SHP77 (cell line): ENCODE data around the gene SRGAP2C.
"Not testable (repeated sequence)": the region's sequence is repeated elsewhere in the genome, so short reads cannot be mapped to it uniquely, and the experiment has no call there.

Experiments used
- DNase-seq, 2 experiments: peaks; one replicate each; lab custom pipeline; 2025; lab: John Stamatoyannopoulos, UW

SRGAP2C gene

DNA sequence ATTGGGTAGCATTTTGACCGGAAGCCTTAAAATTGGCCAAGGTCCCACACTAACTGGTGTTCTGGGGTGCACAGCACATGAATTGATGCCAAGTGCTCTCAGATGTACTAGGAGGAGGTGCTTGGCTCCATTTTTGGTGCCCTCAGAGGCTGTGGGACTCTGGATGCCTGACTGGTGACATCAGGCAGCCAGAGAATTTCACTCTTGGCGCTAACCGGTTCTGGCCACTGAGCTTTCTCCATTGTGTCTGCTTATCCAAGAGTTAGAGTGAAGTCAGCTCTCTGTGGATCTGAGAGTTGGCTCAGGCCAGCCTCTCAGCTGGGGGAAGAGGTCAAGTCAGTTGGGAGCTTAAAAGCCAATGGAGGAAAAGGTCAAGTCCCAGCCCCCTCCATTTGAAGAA, 200.4 kb downstream of the SRGAP2C start:
- not testable (repeated sequence) for DNase-seq

DNA sequence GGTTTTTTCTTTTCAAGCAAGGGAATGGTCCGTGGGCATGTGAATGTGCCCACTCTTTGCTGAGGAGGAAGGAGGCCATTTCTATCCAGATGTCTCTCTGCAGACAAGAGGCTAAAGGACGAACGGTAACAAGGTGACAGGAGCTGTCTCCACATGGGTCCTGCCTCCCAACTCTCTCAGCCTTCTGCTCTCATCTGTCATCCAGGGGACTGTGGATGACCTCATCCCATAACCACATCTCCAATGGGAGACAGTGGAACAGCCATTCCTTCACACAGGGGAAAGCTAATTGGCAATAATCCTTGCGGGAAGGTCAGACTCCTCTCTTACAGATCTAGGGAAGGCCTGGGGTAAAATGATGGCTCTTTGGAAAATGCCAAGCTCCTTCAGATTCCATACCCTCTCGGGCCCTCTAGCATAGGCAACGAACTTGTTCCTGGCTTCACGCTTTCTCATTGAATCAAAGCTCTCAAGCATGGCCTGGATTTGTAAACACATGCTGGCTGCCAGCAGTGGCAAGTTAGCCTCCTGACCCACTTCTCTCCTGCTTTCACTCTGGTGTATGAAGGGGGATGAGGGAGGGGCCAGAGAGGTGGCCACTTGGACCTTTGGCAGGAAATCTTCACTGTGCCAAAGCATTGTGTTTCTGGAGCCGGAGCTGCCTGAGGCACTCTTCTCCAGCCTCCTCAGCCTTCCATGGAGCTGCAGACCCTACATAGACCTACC, 201.0 kb downstream of the SRGAP2C start:
- DNase-seq, result not testable (repeated sequence)

GRCh38 chr1:121386319-121386948, 201.7 kb downstream of the SRGAP2C start:
- DNase-seq, result not testable (repeated sequence)

GRCh38 chr1:121389895-121390560, 205.3 kb downstream of the SRGAP2C start:
- DNase-seq, result not testable (repeated sequence)

DNA sequence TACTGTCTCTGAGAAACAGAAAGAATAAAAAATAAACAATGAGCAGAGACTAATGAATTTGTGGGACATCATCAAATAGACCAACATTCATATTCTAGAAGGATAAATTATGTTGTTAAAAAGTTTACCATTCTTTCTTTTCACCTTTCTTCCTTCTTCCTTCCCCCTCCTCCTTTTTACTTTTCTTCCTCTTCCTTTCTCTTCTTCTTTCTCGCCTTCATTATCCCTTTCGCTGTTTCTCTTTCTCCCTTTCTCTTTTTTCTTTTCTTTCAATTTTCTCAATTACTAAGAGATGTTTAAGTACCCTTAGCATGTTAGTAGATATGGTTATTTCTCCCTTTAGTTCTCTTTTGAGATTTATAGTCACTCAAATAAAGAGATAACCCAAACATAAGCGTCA, 207.4 kb downstream of the SRGAP2C start:
- DNase-seq, result not testable (repeated sequence)

GRCh38 chr1:121395718-121396201, 211.0 kb downstream of the SRGAP2C start:
- not testable (repeated sequence) for DNase-seq

- DNase-seq, result not testable (repeated sequence)
Observed at GRCh38 chr1:121396335-121397081, 211.7 kb downstream of the SRGAP2C start.

- not testable (repeated sequence) for DNase-seq
Observed at GRCh38 chr1:121397101-121397500, 212.3 kb downstream of the SRGAP2C start.

DNA sequence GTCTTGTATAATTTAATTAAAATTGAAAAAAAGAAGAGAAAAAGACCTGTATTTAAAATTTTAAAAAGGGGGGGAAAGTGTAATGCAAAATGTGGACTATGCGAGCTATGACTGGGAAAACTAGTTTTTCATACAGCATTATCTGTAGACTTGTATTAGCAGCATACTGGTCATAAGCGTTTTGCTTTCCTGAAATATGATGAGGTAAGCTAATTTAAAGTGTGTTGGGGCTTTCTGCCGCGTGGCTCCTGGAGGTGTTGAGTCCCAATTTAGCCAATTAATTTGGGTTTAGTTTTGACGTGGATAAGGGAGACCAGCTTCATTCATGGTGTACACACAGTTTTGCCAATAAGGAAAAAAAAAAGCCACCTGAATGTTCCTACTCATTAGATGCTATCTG, 214.4 kb downstream of the SRGAP2C start:
- not testable (repeated sequence) for DNase-seq

- DNase-seq, result not testable (repeated sequence)
Observed at GRCh38 chr1:121400108-121400507, 215.3 kb downstream of the SRGAP2C start.

- DNase-seq, result not testable (repeated sequence)
Observed at GRCh38 chr1:121400541-121401310, 216.0 kb downstream of the SRGAP2C start.

GRCh38 chr1:121401375-121401955, 216.7 kb downstream of the SRGAP2C start:
- not testable (repeated sequence) for DNase-seq

DNA sequence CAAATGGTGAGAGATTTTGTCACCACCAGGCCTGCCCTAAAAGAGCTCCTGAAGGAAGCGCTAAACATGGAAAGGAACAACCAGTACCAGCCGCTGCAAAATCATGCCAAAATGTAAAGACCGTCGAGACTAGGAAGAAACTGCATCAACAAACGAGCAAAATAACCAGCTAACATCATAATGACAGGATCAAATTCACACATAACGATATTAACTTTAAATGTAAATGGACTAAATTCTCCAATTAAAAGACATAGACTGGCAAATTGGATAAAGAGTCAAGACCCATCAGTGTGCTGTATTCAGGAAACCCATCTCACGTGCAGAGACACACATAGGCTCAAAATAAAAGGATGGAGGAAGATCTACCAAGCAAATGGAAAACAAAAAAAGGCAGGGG, 218.5 kb downstream of the SRGAP2C start:
- not testable (repeated sequence) for DNase-seq

DNA sequence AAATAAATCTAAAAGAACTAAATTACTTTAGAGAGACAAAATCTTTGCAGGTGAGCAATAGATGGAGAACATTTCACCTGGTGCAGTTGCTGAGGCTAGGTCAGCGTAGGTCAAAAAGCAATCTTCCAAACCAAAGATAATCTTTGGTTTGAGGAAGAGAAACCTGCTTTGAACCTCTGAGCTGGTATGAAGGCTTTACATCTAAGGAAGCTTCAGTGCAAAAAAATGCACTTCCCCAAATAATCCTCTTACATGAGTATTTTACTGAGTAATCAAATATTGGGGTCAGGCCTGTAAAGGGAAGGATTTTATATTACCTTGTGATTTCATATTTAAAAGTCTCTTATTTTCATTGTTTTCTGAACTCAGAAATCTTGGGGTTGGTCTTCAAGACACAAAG, 223.6 kb downstream of the SRGAP2C start:
- no peak for DNase-seq

DNA sequence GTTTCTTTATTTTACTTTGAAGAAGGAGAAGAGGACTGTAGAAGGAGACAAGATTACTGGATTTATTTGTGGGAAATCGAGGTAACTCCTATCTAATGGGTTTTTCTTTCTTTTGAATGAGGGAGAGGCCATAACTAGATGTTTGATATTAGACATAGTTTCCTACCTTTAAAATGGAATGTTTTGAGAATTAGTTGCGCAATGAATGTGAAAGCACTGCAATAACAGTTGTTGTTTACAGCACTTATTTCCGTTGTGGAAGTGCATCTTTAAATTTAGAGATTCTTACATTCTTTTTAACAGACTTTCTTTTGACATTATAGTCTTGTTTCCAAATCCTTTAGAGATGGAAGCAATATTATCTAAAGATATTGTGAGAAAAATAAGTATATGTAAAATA, 229.0 kb downstream of the SRGAP2C start:
- no peak for DNase-seq

- DNase-seq, result no peak
Observed at GRCh38 chr1:121414905-121415304, 230.1 kb downstream of the SRGAP2C start.

GRCh38 chr1:121417325-121417923, 232.6 kb downstream of the SRGAP2C start:
- no peak for DNase-seq

DNA sequence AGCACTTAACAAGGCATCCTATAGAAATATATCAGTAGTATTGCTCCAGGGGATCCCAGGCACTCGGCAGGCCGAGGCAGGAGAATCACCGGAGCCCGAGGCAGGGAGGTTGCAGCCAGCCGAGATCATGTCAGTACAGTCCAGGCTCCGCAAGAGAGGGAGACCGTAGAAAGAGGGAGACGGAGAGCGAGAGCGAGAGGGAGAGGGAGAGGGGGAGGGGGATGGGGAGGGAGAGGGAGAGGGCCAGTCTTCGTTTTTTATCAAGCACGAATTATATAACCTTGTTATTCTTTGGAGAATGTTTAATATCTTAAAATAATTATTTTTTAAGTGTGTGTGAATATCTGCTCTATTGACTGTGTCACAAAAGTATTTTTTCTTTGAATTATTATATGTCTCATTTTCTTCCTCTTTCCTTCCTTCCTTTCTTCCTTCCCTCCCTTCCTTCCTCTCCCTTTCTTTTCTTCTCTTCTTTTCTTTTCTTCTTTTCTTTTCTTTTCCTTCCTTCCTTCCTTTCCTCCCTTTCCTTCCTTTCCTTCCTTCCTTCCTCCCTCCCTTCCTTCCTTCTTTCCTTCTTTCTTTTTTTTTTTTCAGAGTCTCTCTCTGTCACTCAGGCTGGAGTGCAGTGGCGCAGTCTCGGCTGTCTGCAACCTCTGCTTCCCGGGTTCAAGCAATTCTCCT, 233.7 kb downstream of the SRGAP2C start:
- DNase-seq, result no peak

- DNase-seq, result not testable (repeated sequence)
Observed at GRCh38 chr1:121419050-121419615, 234.4 kb downstream of the SRGAP2C start.
